WI38 (cell line): Measurements from ENCODE around the gene NEDD4L.

Experiments used
- H3K4me3 ChIP-seq: 2 replicates; pipeline ENCODE4 v1.5.1; 2011; ENCODE audit warnings: low read depth, mild to moderate bottlenecking, control low read depth, low read length
- TF ChIP-seq, protein P1 (sequence below): IDR thresholded peaks from 2 replicates; pipeline ENCODE4 v1.5.1; 2012; ENCODE audit warnings: low read depth, mild to moderate bottlenecking, control low read depth, low read length

Gene NEDD4L

GRCh38 chr18:58337285-58337684, 293.3 kb downstream of the NEDD4L start:
- TF ChIP-seq, protein P1, sequence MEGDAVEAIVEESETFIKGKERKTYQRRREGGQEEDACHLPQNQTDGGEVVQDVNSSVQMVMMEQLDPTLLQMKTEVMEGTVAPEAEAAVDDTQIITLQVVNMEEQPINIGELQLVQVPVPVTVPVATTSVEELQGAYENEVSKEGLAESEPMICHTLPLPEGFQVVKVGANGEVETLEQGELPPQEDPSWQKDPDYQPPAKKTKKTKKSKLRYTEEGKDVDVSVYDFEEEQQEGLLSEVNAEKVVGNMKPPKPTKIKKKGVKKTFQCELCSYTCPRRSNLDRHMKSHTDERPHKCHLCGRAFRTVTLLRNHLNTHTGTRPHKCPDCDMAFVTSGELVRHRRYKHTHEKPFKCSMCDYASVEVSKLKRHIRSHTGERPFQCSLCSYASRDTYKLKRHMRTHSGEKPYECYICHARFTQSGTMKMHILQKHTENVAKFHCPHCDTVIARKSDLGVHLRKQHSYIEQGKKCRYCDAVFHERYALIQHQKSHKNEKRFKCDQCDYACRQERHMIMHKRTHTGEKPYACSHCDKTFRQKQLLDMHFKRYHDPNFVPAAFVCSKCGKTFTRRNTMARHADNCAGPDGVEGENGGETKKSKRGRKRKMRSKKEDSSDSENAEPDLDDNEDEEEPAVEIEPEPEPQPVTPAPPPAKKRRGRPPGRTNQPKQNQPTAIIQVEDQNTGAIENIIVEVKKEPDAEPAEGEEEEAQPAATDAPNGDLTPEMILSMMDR: no peak
- H3K4me3 ChIP-seq: no peak overlapping the region

GRCh38 chr18:58337686-58338085, 293.7 kb downstream of the NEDD4L start:
- H3K4me3 ChIP-seq: no peak overlapping the region

DNA sequence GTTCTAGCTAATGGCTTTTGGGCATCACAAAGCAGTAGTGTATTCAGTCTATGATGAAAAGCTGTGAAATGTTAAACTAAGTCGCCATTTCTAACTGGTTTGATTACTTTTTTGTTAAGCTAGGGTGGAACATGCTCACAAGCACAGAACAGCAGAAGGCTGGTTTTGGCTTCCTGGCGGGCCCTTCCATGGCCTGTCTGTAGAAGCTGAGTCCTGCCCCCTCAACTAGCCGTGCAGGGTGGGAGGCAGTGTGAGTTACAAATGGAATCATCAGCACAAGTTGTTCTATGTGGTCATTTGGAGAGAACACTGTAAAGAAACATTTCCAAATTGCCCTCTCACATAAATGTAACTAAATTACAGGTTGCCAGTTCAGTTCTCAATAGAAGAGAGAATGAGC, 294.1 kb downstream of the NEDD4L start:
- TF ChIP-seq, protein P1: no peak
- H3K4me3 ChIP-seq: no peak overlapping the region

More at GRCh38 chr18:58337686-58338085, 293.7 kb downstream of the NEDD4L start:
- TF ChIP-seq, protein P1: no peak

- H3K4me3 ChIP-seq: no peak overlapping the region
- TF ChIP-seq, protein P1: no peak
Measured at GRCh38 chr18:58338961-58339592, 295.1 kb downstream of the NEDD4L start.

GRCh38 chr18:58339890-58340289, 295.9 kb downstream of the NEDD4L start:
- no peak overlapping the region for H3K4me3 ChIP-seq
- TF ChIP-seq, protein P1: no peak

DNA sequence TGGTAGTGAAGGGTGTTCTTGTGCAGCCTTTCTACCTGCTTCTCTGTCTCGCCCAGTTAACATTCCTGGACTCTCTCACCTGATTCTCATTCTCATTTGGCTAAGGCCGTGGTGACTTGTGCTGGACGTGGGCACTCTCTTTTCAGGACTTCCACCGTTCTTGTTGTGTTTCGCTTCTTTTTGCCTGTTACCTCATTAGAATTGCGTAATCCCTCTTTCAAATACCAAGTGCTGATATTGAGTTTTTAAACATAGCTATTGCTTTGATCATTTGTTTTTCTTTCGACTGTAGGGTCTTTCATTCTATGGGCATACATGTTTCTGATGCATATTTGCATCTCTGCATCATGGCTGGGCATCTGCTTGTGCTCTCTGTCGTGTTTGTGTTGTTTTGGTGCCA, 297.9 kb downstream of the NEDD4L start:
- TF ChIP-seq, protein P1: no peak
- no peak overlapping the region for H3K4me3 ChIP-seq

DNA sequence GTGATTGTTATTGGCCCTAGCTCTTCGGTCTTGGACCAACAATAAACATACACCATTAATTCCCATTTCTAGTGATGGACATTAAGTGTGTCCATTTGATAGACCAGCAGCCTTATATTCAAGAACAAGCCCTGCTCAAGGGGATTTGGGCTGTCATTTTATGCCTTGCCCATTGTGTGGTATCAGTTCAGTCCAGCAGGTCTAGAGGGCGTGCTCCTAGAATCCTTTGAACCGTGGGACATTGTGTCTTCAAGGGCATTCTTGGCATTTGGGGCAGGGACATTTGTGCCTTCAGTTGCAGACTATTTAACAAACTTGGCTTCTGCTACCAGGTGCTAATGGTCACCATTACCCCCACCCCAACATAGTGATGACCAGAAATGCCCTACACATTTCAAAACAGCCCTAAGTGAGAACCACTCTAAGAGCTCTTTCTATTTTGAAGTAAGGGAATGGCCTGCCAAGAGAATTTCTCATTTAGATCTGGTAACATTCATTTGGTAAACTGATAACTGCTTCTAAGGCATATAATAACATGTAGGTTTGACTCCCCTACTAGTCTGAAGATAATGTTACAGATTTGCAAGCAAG, 300.1 kb downstream of the NEDD4L start:
- H3K4me3 ChIP-seq: no peak overlapping the region
- TF ChIP-seq, protein P1: no peak
